CD4-positive, alpha-beta T cell treated with Interleukin-21 for 1 hour (primary cell): Measurements from ENCODE around the gene RIPPLY3.
A peak's percentile ranks its signal among the peaks of the same experiment; 100 is the strongest.

Experiments
- DNase-seq: peaks from one replicate; pipeline ENCODE4 v3.0.0-alpha.2; 2020

Gene RIPPLY3

GRCh38 chr21:37006486-37007291 is at the start of gene RIPPLY3:
TSS of gene RIPPLY3 (plus strand) at chr21:37006702. CDS start at chr21:37006773, 71 bp downstream.
- DNase-seq = peak; percentile 4

GRCh38 chr21:36959020-36959835 is 47.3 kb upstream of the RIPPLY3 start:
- no peak for DNase-seq

GRCh38 chr21:36960676-36961284 is 45.7 kb upstream of the RIPPLY3 start:
- DNase-seq = no peak

GRCh38 chr21:36962098-36962780 is 44.3 kb upstream of the RIPPLY3 start:
- no peak for DNase-seq

- DNase-seq = no peak
Observed at GRCh38 chr21:36964398-36964797, 42.1 kb upstream of the RIPPLY3 start.

GRCh38 chr21:36964827-36965719 is 41.4 kb upstream of the RIPPLY3 start:
- DNase-seq = no peak

- no peak for DNase-seq
Observed at GRCh38 chr21:36965720-36966065, 40.8 kb upstream of the RIPPLY3 start.

GRCh38 chr21:36966066-36966820 is 40.3 kb upstream of the RIPPLY3 start, which contains the start of gene HLCS:
TSS of gene HLCS (minus strand) at chr21:36966669. CDS start at chr21:36966638, 31 bp downstream.
- peak; percentile 82 for DNase-seq

- no peak for DNase-seq
Observed at GRCh38 chr21:36966821-36967768, 39.4 kb upstream of the RIPPLY3 start.

- no peak for DNase-seq
Observed at GRCh38 chr21:36968414-36968813, 38.1 kb upstream of the RIPPLY3 start.

GRCh38 chr21:36968976-36969375 is 37.5 kb upstream of the RIPPLY3 start:
- no peak for DNase-seq

GRCh38 chr21:36973986-36974850 is 32.3 kb upstream of the RIPPLY3 start:
- no peak for DNase-seq

GRCh38 chr21:36974851-36975192 is 31.7 kb upstream of the RIPPLY3 start:
- DNase-seq = no peak

GRCh38 chr21:36976228-36976861 is 30.2 kb upstream of the RIPPLY3 start:
- no peak for DNase-seq

- DNase-seq = peak; percentile 70
Observed at GRCh38 chr21:36976882-36977651, 29.4 kb upstream of the RIPPLY3 start.

- no peak for DNase-seq
Observed at GRCh38 chr21:36980280-36981048, 26.0 kb upstream of the RIPPLY3 start.

GRCh38 chr21:36981049-36981391 is 25.5 kb upstream of the RIPPLY3 start:
- DNase-seq = no peak
